Fibroblast of lung (primary cell): ENCODE measurements around the gene CARHSP1. TPM values are rescaled to one million over a fixed set of nuclear protein-coding genes. Genes with fewer than 3 reads are reported as not detected.

ENCODE experiments used
- DNase-seq, 2 donors: peaks; one replicate each; pipeline versions ENCODE4 v3.0.0 to v3.0.0-alpha.2; 2010; ENCODE audit warnings: low read depth in 2 of 2
- H2AFZ ChIP-seq: 2 replicates; pipeline ENCODE4 v1.5.1; 2012; ENCODE audit warnings: low read length, control low read depth, inconsistent platforms
- H3K27ac ChIP-seq: 2 replicates; pipeline ENCODE4 v1.5.1; 2011; ENCODE audit warnings: low read length, control low read depth; ENCODE audit not compliant: insufficient read depth
- H3K27me3 ChIP-seq: 2 replicates; pipeline ENCODE4 v1.5.1; 2011; ENCODE audit warnings: mild to moderate bottlenecking, low read length; ENCODE audit not compliant: control insufficient read depth, insufficient read depth
- H3K36me3 ChIP-seq: 2 replicates; pipeline ENCODE4 v1.5.1; 2011; ENCODE audit warnings: low read length; ENCODE audit not compliant: control insufficient read depth, insufficient read depth
- H3K4me1 ChIP-seq: 2 replicates; pipeline ENCODE4 v1.5.1; 2011; ENCODE audit warnings: low read length; ENCODE audit not compliant: control insufficient read depth, insufficient read depth; ENCODE audit errors: extremely low read depth
- H3K4me2 ChIP-seq: 2 replicates; pipeline ENCODE4 v1.5.1; 2011; ENCODE audit warnings: low read length, control low read depth; ENCODE audit not compliant: insufficient read depth; ENCODE audit errors: extremely low read depth
- H3K4me3 ChIP-seq, 4 experiments: fragments of 200-600 bp in 1 of 4; sonication (generic) in 1 of 4; replicated peaks in 1 of 4; 2 replicates each; pipeline ENCODE4 v1.5.1; 2011 to 2016; ENCODE audit warnings: low read length in 4 of 4, low read depth in 3 of 4, mild to moderate bottlenecking in 3 of 4, control low read depth in 2 of 4, inconsistent platforms in 1 of 4, mixed read lengths in 1 of 4; ENCODE audit not compliant: insufficient read depth in 1 of 4; ENCODE audit errors: control extremely low read depth in 1 of 4
- H3K79me2 ChIP-seq: 2 replicates; pipeline ENCODE4 v1.5.1; 2012; ENCODE audit warnings: mild to moderate bottlenecking, low read length, inconsistent platforms; ENCODE audit not compliant: control insufficient read depth, insufficient read depth
- H3K9ac ChIP-seq: 2 replicates; pipeline ENCODE4 v1.5.1; 2011; ENCODE audit warnings: mild to moderate bottlenecking, low read length, control low read depth; ENCODE audit not compliant: insufficient read depth
- H3K9me3 ChIP-seq: 2 replicates; pipeline ENCODE4 v1.5.1; 2012; ENCODE audit warnings: low read depth, low read length; ENCODE audit not compliant: control insufficient read depth, insufficient read depth
- H4K20me1 ChIP-seq: 2 replicates; pipeline ENCODE4 v1.5.1; 2011; ENCODE audit warnings: low read length; ENCODE audit not compliant: control insufficient read depth, insufficient read depth; ENCODE audit errors: extremely low read depth
- EZH2 ChIP-seq: IDR thresholded peaks from 2 replicates; pipeline ENCODE4 v1.5.1; 2012; ENCODE audit warnings: low read length, control low read depth, mild to moderate bottlenecking; ENCODE audit errors: missing control alignments
- polyA plus RNA-seq, 2 donors: library from polyadenylated mRNA; depleted of rRNA in 1 of 2; stranded (reverse) in 1 of 2; unstranded in 1 of 2; fragments of >200 nt; gene quantifications; 2 replicates each; pipeline ENCODE4 v1.2.1, GENCODE V29; 2011 to 2012; ENCODE audit warnings: missing spikeins in 1 of 2
- total RNA-seq: library from RNA; depleted of rRNA; stranded (reverse); fragments of >200 nt; gene quantifications from 2 replicates; pipeline ENCODE4 v1.2.1, GENCODE V29; 2014
- TF ChIP-seq, protein P1 (sequence below), 2 donors: IDR thresholded peaks in 1 of 2; conservative IDR thresholded peaks in 1 of 2; 1 replicate in 1 of 2; 2 replicates in 1 of 2; pipeline ENCODE4 v1.5.1; 2011 to 2012; ENCODE audit warnings: low read length in 2 of 2, control low read depth in 1 of 2, inconsistent platforms in 1 of 2, low read depth in 1 of 2, mild to moderate bottlenecking in 1 of 2

Gene CARHSP1
- total and polyA plus RNA-seq, 2 donors (not counting 1 experiment from before 2014, with no cell fraction given): 90.9 to 108 TPM

DNA sequence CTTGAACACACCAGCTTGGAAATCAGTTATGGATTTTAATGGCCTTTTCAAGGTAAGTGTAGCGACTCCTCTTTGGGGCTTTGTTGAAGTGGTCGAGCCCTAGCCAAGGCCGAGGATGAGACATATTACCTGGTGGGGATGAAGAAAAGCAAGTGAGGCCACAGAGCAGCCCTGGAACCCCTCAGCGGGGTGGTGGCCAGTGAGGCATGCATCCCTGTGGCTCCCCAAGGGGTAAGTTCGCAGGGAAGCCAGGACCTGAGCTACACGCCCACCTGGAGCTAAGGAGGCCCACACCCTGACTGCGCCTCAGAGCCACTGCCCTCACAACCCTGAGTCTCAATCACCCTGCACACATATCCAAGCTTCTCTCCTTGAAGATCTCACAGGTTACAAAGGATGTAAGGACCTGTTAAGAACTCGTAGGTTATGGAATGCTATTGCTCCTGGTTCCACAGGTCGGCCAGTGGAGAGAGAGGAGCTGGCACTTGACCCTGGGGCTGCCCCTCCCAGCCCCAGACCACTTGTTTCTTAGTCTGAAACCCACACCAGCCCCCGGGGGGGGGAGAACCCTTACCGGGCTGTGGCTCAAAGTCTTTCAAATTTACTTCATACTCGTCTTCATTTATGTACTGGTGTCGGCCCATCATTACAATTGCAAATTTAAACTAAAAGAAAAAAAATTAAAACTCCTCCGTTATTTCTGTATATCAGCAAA is 25.3 kb upstream of the CARHSP1 start:
- DNase-seq: no peak
- TF ChIP-seq, protein P1, sequence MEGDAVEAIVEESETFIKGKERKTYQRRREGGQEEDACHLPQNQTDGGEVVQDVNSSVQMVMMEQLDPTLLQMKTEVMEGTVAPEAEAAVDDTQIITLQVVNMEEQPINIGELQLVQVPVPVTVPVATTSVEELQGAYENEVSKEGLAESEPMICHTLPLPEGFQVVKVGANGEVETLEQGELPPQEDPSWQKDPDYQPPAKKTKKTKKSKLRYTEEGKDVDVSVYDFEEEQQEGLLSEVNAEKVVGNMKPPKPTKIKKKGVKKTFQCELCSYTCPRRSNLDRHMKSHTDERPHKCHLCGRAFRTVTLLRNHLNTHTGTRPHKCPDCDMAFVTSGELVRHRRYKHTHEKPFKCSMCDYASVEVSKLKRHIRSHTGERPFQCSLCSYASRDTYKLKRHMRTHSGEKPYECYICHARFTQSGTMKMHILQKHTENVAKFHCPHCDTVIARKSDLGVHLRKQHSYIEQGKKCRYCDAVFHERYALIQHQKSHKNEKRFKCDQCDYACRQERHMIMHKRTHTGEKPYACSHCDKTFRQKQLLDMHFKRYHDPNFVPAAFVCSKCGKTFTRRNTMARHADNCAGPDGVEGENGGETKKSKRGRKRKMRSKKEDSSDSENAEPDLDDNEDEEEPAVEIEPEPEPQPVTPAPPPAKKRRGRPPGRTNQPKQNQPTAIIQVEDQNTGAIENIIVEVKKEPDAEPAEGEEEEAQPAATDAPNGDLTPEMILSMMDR (conservative IDR thresholded peaks at IDR 0.05 in 1 of 2, IDR thresholded peaks at IDR 0.05 in 1 of 2; ENCODE audit: low read depth in 1 of 2, low read length in 2 of 2): no peak
- TF ChIP-seq EZH2: no peak
- no peak overlapping the region for H3K4me2 ChIP-seq
- H3K9ac ChIP-seq: no peak overlapping the region
- H4K20me1 ChIP-seq: no peaks in the 10 kb centered on the region
- no peaks in the 10 kb centered on the region for H3K9me3 ChIP-seq
- H2AFZ ChIP-seq: no peak overlapping the region
- H3K36me3 ChIP-seq: peaks cover 33% of the 10 kb centered on the region
- H3K27me3 ChIP-seq: no peaks in the 10 kb centered on the region
- no peak overlapping the region for H3K27ac ChIP-seq
- no peak overlapping the region for H3K4me3 ChIP-seq
- H3K79me2 ChIP-seq: no peaks in the 10 kb centered on the region
- H3K4me1 ChIP-seq: no peaks in the 10 kb centered on the region

DNA sequence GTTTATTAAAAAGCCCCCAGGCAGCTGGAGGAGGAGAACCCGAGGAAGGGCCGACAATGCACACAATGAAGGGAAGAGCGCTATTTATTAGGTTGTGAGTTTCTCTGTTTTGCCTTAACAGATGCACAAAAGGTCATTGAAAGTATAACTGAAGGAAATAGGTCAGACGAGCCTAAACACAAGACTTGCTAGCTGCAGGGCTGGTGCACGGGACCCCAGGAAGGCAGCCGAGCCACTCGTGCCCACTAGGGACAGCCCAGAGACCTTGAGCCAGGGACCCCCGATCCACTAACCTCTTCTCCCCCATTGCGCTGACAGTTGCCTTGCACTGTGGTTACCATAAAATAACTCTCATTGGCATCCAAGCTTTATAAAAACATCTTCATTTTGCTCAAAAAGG is 24.6 kb upstream of the CARHSP1 start:
- no peak overlapping the region for H3K27ac ChIP-seq
- DNase-seq: no peak

DNA sequence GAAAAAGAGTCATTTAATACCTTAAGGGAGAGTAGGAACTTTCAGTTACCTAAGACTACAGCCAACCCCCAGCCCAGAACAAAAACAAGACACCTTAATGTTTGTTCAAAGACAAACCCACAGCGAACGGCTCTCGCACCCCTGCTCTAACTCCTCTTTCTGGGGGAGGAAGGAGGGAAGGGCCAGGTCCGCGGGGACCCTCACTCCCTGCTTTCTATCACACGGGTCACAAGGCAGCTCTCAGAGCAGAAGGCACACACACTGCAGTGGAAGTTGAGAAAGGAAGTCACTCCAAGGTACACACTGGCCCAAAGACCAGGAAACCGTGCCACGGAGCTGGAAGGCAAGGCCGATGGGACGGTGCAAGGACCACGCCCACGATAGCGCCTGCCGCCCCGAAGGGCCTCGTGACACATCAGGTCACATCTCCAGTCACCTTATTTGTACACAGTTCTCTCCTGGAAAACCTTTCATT is 23.3 kb upstream of the CARHSP1 start:
- Histone ChIP-seq H3K36me3 (peaks cover 26% of the 10 kb centered on the region), H4K20me1 (no peaks in the 10 kb centered on the region), H3K4me2 (no peak overlapping the region), H3K79me2 (no peaks in the 10 kb centered on the region), H3K9ac (no peak overlapping the region), H3K4me1 (peaks cover 10% of the 10 kb centered on the region), H3K27ac (no peak overlapping the region), H3K4me3 (no peak overlapping the region), H2AFZ (no peak overlapping the region), H3K9me3 (no peaks in the 10 kb centered on the region), H3K27me3 (no peaks in the 10 kb centered on the region)
- TF ChIP-seq, protein P1 (conservative IDR thresholded peaks at IDR 0.05 in 1 of 2, IDR thresholded peaks at IDR 0.05 in 1 of 2; ENCODE audit: low read depth in 1 of 2, low read length in 2 of 2): no peak
- TF ChIP-seq EZH2: no peak
- DNase-seq: no peak

More for the DNA sequence above, 24.6 kb upstream of the CARHSP1 start:
- peaks cover under 1% of the 10 kb centered on the region for H3K4me1 ChIP-seq
- no peaks in the 10 kb centered on the region for H3K9me3 ChIP-seq
- H3K27me3 ChIP-seq: no peaks in the 10 kb centered on the region
- H3K36me3 ChIP-seq: peaks cover 28% of the 10 kb centered on the region
- H3K4me3 ChIP-seq: no peak overlapping the region
- H2AFZ ChIP-seq: no peak overlapping the region
- no peak overlapping the region for H3K9ac ChIP-seq
- H3K4me2 ChIP-seq: no peak overlapping the region
- TF ChIP-seq, protein P1 (conservative IDR thresholded peaks at IDR 0.05 in 1 of 2, IDR thresholded peaks at IDR 0.05 in 1 of 2; ENCODE audit: low read depth in 1 of 2, low read length in 2 of 2): no peak
- TF ChIP-seq EZH2: no peak
- H3K79me2 ChIP-seq: no peaks in the 10 kb centered on the region
- no peaks in the 10 kb centered on the region for H4K20me1 ChIP-seq
